Ramos (cell line): ENCODE measurements around the gene ISL1.

Source experiments
- in situ Hi-C: fragments of 300-500 bp; cut with MboI; formaldehyde crosslinking; loops from one replicate; pipeline ENCODE4 v1.14.3; 2022; ENCODE audit warnings: low sequenced_read_pairs; ENCODE audit not compliant: unreplicated experiment

Gene ISL1

GRCh38 chr5:51383131-51384121 is at the start of gene ISL1:
TSS of gene ISL1 (plus strand) at chr5:51383448. CDS start at chr5:51383672, 224 bp downstream.
- in situ Hi-C loops = loop anchor here (25.0 kb wide), 1 partner anchor 1279 kb away; no protein-coding TSS in a partner anchor

- in situ Hi-C loops = no loop called here
Measured at GRCh38 chr5:51336878-51337277, 46.4 kb upstream of the ISL1 start.

- in situ Hi-C loops = no loop called here
Measured at GRCh38 chr5:51345106-51345505, 38.1 kb upstream of the ISL1 start.

DNA sequence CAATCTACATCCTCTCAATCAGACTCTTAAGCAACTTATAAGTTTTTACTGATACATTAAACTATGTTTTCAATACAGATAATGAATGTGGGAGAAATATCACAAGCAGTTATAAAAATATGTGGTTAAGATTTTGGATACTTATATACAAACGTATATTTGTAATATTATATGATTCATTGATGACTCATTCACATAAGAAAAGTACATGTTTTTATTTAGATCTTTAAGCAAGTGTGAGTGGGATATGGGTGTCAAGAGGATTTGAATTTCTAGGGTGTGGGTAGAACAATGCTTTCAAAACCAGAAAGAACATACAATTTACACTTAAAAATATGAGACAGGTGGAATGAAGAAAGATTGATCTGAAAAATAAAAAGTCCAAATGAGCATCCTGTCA is 36.1 kb upstream of the ISL1 start:
- in situ Hi-C loops = no loop called here

DNA sequence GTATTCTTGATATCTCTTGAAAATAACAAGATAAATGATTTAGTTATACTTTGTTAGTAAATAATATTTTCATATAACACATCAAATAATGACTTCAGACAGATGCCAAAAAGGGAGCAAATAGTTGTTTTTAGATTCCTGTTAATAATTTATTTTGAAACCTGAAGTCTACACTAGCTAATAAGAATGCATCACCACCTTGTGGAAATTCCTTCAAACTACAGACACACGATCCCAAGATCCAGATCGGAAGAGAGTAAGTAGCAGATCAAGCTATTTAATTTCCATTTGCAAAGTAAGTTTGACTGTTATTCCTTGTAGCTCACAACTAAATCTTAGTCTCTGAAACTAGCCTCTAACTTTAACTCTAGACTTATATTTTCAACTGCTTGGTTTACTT is 35.5 kb upstream of the ISL1 start:
- in situ Hi-C loops = no loop called here

DNA sequence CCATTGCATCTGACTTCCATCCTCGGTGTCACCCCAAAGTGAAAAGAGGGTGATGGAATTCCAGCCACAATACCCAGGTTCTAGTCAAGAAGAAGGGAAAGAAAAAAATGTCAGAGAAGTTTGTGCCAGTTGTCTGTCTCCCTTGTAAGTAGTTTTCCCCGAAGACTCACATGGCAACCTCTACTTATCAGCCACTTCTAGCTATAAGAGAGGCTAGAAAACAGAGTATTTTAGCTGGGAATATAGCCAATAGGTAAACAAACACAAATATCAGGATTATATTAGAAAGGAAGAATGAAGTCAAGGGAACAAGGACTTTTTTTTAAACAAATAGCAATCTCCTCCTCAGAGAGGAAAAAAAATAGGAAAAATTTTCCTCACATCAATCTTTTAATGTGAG is 12.2 kb upstream of the ISL1 start:
- in situ Hi-C loops = no loop called here

GRCh38 chr5:51373880-51374523 is 9.2 kb upstream of the ISL1 start:
- in situ Hi-C loops = no loop called here

DNA sequence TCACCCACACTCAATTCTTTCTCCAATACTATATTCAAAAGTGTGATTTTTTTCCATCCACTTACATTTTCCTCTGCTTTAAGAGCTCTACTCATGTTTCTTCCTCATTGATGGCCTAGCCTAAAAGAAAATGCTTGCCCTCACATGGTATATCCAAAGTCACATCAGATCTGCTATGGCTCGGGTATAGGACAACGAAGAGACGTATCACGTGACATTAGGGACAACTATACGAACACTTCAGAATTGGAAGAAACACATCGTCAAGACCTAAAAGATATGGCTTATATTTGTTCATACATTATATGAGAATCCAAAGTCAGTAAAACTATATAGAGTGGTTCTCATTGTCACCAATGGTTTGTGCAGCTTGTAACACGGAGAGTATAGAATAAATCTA is 8.2 kb upstream of the ISL1 start:
- in situ Hi-C loops = loop anchor here (25.0 kb wide), 1 partner anchor 1287 kb away; no protein-coding TSS in a partner anchor

- in situ Hi-C loops = loop anchor here (25.0 kb wide), 1 partner anchor 1286 kb away; no protein-coding TSS in a partner anchor
Measured at GRCh38 chr5:51376509-51376908, 6.7 kb upstream of the ISL1 start.

DNA sequence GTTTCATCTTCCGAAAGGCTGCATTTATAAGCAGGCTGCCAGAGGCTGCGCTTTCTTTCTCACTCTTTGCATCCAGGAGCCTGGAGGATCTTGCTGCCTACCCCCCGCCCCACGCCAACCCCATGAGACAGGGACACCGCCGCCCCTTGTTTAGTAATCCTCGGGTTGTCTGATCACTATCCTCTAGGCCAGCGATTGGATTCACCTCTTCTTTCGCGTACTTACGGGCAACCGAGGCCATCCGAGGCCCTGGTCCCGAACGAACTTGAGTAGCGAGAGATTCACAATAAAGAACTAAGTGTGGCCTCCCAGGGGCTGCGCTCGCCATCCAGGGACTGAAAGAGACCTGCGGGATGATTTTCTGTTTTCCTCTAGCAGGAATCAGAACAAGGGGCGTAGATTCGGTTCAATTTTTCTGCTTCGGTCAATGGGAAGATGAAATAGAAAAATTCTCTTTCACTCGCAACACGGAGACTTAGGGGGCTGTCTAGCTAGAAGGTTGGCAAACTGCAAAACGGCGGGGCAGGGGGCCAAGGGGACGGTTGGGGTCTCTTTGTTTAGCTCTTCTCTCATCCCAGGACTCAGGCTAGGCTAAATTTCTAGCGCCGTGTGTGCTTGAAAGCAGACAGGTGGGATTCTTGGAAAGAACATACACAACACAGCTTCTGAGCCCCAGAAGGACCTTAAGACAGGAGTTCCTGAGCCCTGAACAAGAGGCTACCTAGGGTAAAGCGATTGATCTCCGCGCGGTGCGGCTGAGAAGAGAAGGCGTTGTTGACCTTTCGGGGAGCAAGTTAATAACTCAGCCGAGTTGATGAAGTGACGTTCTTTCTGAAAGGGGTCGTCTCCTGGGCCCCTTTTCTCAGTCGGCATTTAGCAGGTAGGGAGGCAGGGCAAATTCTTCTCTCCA is 5.8 kb upstream of the ISL1 start:
- in situ Hi-C loops = loop anchor here (25.0 kb wide), 1 partner anchor 1285 kb away; no protein-coding TSS in a partner anchor

DNA sequence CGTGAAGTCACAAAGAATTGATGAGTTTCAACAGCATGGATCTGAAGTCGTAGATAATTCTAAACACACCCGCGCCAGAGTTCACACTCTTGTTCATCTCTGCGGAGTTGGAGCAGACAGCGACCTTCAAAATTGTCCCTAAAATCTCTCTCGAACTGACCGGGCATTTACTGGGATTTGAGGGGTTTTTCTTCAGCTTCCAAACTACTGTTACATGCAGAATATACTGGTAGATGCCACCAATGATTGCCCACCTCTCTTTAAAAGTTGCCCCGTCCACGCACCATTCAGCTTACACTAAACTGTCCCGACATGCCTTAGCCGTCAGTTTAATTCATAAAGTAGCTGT is 5.2 kb upstream of the ISL1 start:
- in situ Hi-C loops = loop anchor here (25.0 kb wide), 1 partner anchor 1284 kb away; no protein-coding TSS in a partner anchor

- in situ Hi-C loops = loop anchor here (25.0 kb wide), 1 partner anchor 1284 kb away; no protein-coding TSS in a partner anchor
Measured at GRCh38 chr5:51378448-51379330, 4.6 kb upstream of the ISL1 start.

- in situ Hi-C loops = loop anchor here (25.0 kb wide), 1 partner anchor 1283 kb away; no protein-coding TSS in a partner anchor
Measured at GRCh38 chr5:51379331-51379700, 3.9 kb upstream of the ISL1 start.

DNA sequence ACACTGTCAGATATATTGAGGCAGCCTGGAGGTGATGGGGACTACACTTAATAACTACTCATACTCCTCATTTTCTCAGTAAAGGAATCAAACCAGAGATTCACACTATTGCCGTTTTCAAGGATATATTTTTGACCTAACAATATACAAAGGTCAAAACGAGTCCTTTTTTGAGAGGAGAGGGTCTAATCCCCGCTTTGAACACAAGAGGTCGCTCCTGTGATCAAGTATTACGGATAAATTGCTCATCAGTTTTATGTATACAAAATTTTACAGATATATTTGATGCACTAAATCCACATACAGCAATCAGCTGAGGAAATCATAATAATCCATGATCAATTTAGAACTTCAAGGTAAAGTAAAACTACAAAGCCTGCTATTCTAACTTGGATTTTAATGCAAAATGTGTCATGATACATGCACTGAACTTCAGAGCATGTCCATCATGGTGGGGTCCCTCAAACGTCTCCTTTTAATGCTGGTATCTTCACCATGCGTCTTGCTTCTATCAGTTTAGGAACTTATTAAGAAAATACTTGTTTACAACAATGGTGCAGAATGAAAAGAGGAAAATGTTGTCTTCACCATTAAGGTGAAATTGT is 2.5 kb upstream of the ISL1 start:
- in situ Hi-C loops = loop anchor here (25.0 kb wide), 1 partner anchor 1282 kb away; no protein-coding TSS in a partner anchor

DNA sequence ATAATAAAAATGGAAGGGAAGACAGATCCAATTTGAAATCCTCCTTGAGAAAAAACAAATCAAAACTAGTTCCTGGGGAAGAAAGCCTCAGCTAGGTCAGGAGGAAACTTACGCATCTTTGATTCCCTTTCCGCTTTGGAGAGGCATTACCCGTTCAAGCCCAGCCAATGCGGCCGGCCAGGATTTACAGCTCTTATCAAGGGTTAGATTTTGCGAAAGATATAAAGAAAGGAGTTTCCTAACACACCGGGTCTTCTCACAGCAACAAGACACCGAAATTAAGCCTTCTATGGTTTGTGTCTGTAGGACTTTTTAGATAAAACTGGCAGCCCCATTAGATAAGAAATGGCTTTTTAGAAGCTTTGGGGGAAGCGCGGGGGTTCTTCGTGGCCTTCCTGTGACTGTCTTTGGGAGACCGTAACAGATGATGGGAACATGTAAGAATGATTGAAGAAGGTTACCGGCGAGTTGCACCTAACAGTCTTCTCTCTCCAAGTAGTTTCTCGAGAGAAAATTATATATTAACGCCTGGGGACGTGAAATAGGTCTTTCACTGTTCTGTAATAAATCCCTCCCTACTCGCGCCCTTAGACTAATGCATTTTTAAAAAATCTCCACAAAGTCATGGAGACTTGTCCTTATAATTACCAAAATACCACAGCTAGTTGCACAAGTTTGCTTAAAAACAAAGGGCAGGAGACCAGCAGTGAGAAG is 1.3 kb upstream of the ISL1 start:
- in situ Hi-C loops = loop anchor here (25.0 kb wide), 1 partner anchor 1280 kb away; no protein-coding TSS in a partner anchor

GRCh38 chr5:51382521-51383130 is 622 bp upstream of the ISL1 start:
- in situ Hi-C loops = loop anchor here (25.0 kb wide), 1 partner anchor 1280 kb away; no protein-coding TSS in a partner anchor

DNA sequence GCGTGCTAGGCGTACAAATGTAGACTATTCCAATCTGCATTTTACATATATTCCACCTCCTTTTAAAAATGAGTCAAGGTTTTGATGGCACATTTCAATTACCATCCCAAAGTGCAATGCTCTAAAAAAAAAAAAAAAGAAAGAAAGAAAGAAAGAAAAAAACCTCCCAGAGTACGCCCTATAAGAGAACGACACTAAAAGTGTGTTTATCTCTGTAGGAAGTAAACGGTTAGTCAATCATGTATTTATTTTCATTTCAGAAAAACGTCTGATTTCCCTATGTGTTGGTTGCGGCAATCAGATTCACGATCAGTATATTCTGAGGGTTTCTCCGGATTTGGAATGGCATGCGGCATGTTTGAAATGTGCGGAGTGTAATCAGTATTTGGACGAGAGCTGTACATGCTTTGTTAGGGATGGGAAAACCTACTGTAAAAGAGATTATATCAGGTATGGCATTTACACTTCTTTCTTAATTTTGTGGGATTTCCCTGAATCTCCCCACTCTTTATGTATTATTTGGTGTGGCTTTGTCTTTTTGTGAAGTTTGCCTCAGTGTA is 1.1 kb downstream of the ISL1 start:
- in situ Hi-C loops = loop anchor here (25.0 kb wide), 1 partner anchor 1278 kb away; no protein-coding TSS in a partner anchor
